HG02610 (cell line): ENCODE results near the gene TCEAL9.
"Not testable (repeated sequence)": the region's sequence is repeated elsewhere in the genome, so short reads cannot be mapped to it uniquely, and the experiment has no call there.

Experiments
- ATAC-seq: cut with Tn5 transposase; IDR thresholded peaks from one replicate; pipeline ENCODE4 v1.9.1; 2021; ENCODE audit warnings: mild to moderate bottlenecking, moderate library complexity; ENCODE audit not compliant: unreplicated experiment

Gene TCEAL9, protein sequence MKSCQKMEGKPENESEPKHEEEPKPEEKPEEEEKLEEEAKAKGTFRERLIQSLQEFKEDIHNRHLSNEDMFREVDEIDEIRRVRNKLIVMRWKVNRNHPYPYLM

GRCh38 chrX:103356130-103356798 is at the start of gene TCEAL9:
TCEAL9 (plus strand) TSS chrX:103356506; CDS start chrX:103357685, 1,179 bp downstream.
- ATAC-seq, result no peak

GRCh38 chrX:103309860-103310554 is 46.3 kb upstream of the TCEAL9 start:
- no peak for ATAC-seq

DNA sequence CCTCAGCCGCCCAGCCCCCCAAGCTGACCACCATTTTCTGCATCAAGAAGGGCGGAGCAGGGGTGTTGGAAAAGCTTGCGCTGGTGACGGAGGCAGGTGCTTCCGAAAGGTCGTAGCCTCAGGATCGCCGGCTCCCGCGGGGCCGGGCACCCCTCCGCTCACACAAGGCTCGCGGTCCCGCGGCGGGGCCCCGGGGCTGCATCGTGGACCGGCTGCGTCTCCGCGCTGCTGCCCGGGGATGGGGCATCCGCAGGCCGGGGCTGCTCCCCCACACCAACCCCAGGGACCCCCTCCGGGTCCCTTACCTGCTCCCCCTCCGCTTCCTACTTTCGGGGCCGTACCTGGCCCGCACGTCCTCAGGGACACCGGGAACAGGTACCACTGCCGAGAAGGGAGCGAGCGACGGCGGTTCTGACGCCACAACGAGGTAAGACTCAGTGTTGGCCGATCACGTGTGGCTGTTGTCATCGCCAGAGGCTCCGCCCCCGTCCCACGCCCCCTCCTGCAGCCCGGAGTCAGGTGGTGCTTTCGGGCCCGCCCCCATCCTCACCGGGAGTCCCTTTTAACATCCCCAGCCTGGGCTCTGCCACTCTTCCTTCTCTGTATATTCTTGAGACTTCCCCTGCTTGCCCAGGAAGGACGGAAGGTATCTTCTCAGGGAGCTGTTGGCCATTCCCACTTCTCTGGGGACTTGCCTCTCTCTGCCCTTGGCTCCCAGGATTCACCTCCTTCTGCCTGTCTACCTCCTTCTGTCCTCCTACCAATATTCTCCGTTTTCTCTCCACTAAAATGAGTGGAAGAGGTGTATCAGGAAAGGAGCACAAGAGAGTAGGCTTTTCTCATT is 45.5 kb upstream of the TCEAL9 start, which contains the start of gene BEX2:
TSS of gene BEX2 (minus strand) at position 436 of the 844 bp plus-strand sequence. CDS start 1,014 bp downstream, outside the sequence.
- peak; percentile 98 for ATAC-seq

DNA sequence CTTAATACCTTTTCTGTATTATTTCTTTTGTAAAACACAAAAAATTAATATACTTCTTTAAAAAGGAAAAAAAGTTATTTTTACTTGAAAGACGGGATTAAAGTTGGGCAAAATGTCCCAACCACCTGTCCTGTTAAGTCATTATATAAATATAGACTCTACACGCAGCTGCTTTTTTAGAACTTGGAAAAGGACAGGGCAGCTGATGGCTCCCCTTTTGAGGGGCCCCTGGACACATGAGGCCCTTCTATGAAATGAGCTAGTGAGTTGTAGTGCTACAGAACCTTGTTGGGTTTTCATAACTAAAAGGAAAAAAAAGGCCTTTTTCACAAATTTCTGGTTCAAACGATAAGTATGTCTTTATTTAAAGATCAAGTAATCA is 44.9 kb upstream of the TCEAL9 start:
- ATAC-seq, result no peak

GRCh38 chrX:103329991-103330390 is 26.3 kb upstream of the TCEAL9 start, which contains the start of gene TCEAL7:
TCEAL7 (plus strand) TSS chrX:103330239; CDS start chrX:103331404, 1,165 bp downstream.
- no peak for ATAC-seq

- no peak for ATAC-seq
Observed at GRCh38 chrX:103330681-103331288, 25.5 kb upstream of the TCEAL9 start.

DNA sequence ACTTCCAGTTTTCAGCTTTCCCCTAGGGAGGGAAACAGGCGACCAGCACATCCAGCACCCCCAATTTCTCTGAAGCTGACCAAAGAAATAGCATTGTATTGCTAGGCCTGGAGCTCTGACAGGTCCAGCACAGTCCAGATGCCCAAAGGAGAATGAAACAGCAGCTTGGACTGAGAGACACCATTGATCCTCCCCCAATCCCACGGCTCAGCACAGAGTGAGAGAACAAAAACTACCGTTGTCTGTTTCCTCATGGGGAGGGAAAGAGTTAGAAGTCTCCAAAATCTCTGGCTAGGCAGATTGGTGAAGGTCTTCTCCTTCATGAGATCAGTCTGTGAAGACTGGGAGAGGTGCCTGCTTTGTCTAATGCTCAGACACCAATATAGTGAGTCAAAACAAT is 17.6 kb upstream of the TCEAL9 start:
- no peak for ATAC-seq

GRCh38 chrX:103343105-103343504 is 13.2 kb upstream of the TCEAL9 start:
- no peak for ATAC-seq

DNA sequence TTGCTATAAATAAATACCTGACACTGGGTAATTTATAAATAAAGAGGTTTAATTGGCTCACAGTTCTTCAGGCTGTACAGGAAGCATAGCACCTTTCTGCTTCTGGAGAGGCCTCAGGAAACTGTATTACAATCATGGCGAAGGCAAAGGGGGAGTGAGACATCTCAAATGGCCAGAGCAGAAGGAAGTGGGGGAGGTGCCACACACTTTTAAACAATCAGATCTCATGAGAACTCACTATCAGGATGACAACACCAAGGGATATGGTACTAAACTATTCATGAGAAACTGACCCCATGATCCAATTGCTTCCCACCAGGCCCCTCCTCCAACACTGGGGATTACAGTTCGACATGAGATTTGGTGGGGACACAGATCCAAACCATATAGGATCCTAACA is 11.7 kb upstream of the TCEAL9 start:
- no peak for ATAC-seq

- ATAC-seq, result no peak
Observed at GRCh38 chrX:103347682-103348397, 8.5 kb upstream of the TCEAL9 start.

DNA sequence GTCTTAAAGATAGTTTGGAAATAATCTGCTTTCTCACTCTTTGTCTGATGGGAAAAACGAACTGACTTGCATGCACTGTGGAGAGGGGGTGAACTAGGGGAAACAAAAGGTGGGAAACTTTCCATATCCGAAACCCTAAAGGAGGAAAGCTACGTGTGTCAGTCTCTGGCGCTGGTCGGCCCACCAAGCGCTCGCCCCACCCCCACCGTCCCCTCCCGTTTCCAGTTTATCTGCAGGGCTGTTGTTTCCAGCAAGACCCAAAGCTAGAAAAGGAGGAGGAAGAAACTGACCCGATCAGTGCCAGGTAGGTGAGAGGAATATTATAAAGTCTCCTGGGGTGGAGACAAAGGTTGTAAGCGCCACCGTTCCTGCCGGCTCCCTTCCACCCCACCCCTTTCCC is 552 bp downstream of the TCEAL9 start:
- no peak for ATAC-seq

GRCh38 chrX:103357871-103358270 is 1.6 kb downstream of the TCEAL9 start:
- no peak for ATAC-seq

DNA sequence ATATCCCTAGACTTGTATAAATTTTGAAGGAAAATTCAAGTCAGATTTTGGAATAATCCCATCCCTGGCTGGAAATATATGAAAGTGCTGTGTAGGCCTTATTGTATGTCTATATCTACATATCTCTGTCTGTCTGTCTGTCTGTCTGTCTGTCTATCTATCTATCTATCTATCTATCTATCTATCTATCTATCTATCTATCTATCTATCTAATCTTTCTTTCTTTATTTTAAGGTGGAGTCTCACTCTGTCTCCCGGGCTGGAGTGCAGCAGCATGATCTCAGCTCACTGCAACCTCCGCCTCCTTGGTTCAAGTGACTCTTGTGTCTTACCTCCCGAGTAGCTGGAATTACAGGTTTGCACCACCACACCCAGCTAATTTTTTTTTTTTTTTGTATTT is 3.3 kb downstream of the TCEAL9 start:
- ATAC-seq, result not testable (repeated sequence)

GRCh38 chrX:103360092-103360491 is 3.8 kb downstream of the TCEAL9 start:
- ATAC-seq, result no peak

DNA sequence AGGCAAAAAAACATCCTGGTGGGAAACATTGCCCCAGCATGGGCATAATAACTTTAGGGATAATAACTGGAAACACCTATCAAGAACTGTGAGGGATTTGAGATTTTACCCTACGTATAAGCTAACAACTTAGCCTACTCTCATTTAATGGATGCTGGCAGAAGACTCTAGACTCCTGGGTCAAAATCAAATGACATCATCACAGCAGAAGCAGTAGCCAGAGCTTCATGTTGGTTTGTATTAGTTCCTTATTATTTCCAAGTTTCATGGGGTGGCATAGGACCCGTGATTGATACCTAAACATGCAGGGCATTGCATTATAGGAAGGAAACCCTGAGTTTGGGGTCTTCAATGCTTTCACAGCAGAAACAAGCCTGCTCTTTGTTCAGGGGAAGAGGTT is 4.6 kb downstream of the TCEAL9 start:
- ATAC-seq, result no peak

GRCh38 chrX:103361798-103362197 is 5.5 kb downstream of the TCEAL9 start:
- ATAC-seq, result no peak

DNA sequence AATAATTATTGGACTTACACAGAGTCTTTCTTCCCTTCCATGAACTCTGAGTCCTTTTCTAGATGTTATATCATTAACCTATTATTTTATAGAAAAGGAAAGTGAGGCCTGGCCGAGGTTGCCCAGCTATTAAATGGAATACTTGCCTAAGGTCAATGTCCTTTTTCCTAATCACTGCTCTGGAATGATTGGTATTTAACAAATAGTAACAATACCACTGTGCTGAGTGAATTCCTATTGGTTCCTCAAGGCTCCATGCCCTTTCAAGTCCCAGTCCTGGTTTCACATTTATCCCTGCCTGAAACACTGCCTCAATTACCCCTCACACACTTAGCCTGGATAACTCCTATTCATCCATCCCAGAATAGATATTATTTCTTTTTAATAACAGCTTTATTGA is 6.2 kb downstream of the TCEAL9 start:
- ATAC-seq, result no peak

- ATAC-seq, result no peak
Observed at GRCh38 chrX:103363046-103363445, 6.7 kb downstream of the TCEAL9 start.

DNA sequence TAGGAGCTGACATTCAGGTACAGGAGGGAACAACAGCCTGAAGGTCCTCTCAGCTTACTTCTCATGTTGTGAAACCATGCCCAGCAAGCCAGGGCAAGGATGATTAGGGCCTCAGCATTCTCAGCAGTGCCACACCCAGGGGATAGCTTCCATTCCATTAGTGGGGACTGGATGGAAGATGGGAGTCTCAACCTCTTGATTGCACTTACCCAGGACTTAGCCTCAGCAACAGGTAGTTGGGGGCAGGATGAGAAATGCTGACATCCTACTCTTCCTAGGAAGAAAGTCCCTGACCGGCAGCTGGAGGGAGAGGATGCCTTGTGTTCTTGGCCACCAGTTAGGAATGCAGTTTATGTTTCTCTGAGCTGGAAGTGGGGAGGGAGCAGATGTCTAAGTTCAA is 11.2 kb downstream of the TCEAL9 start:
- ATAC-seq, result no peak

DNA sequence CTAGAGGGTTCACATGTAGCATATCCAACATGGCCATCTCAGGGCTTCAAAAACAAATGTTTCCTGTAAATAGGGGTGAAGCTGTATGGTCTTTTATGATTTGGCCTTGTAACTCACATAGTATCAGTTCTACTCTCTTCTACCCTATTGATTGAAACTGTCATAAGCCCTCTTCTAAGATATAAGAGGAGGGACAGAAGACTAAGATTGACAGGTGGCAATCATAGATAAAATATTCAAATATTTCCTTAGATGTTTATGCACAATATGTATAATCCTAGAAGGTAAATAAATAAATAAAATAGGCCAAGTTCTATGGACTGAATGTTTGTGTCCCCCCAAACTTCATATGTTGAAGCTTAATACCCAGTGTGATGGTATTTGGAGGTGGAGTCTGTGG is 13.2 kb downstream of the TCEAL9 start:
- no peak for ATAC-seq
